ENCODE measurements around the gene RAVER1.
"Not testable (repeated sequence)": the region's sequence is repeated elsewhere in the genome, so short reads cannot be mapped to it uniquely, and the experiment has no call there.

RAVER1 gene

GRCh38 chr19:10332965-10333757, at the start of gene RAVER1:
RAVER1 (minus strand) TSS chr19:10333529; CDS start chr19:10333507, 22 bp downstream.
- DNase-seq = peak; percentile 95

GRCh38 chr19:10383223-10383499, 49.8 kb upstream of the RAVER1 start:
- not testable (repeated sequence) for DNase-seq

- DNase-seq = peak; percentile 98
Observed at GRCh38 chr19:10380313-10381102, 47.2 kb upstream of the RAVER1 start, which contains the start of gene TYK2. TYK2 (minus strand) TSS chr19:10380572; CDS start chr19:10378406, 2,166 bp downstream.

- no peak for DNase-seq
Observed at GRCh38 chr19:10379880-10380312, 46.6 kb upstream of the RAVER1 start.

- DNase-seq = no peak
Observed at GRCh38 chr19:10378124-10378523, 44.8 kb upstream of the RAVER1 start.

- DNase-seq = not testable (repeated sequence)
Observed at GRCh38 chr19:10377140-10377640, 43.9 kb upstream of the RAVER1 start.

- DNase-seq = no peak
Observed at GRCh38 chr19:10374931-10375330, 41.6 kb upstream of the RAVER1 start.

- no peak for DNase-seq
Observed at GRCh38 chr19:10372690-10373089, 39.4 kb upstream of the RAVER1 start.

- no peak for DNase-seq
Observed at GRCh38 chr19:10368101-10368803, 34.9 kb upstream of the RAVER1 start.

GRCh38 chr19:10366950-10367512, 33.7 kb upstream of the RAVER1 start:
- not testable (repeated sequence) for DNase-seq

GRCh38 chr19:10365518-10365917, 32.2 kb upstream of the RAVER1 start:
- no peak for DNase-seq

- no peak for DNase-seq
Observed at GRCh38 chr19:10364644-10365043, 31.3 kb upstream of the RAVER1 start.

- DNase-seq = no peak
Observed at GRCh38 chr19:10363789-10364281, 30.5 kb upstream of the RAVER1 start.

- no peak for DNase-seq
Observed at GRCh38 chr19:10362259-10362658, 28.9 kb upstream of the RAVER1 start.

- DNase-seq = no peak
Observed at GRCh38 chr19:10361569-10362011, 28.3 kb upstream of the RAVER1 start.

GRCh38 chr19:10356431-10356830, 23.1 kb upstream of the RAVER1 start:
- no peak for DNase-seq

- DNase-seq = no peak
Observed at GRCh38 chr19:10353793-10354391, 20.6 kb upstream of the RAVER1 start.

- DNase-seq = no peak
Observed at GRCh38 chr19:10352764-10353671, 19.7 kb upstream of the RAVER1 start.

- no peak for DNase-seq
Observed at GRCh38 chr19:10346509-10346908, 13.2 kb upstream of the RAVER1 start.

- no peak for DNase-seq
Observed at GRCh38 chr19:10344780-10345179, 11.5 kb upstream of the RAVER1 start.

- DNase-seq = no peak
Observed at GRCh38 chr19:10343495-10343894, 10.2 kb upstream of the RAVER1 start.
